ENCODE measurements around the gene SLAIN1. TPM values are rescaled to one million over a fixed set of nuclear protein-coding genes. Genes with fewer than 3 reads are reported as not detected.

The SLAIN1 gene
- total RNA-seq, 1 experiment from 2014 or later = 3.5 TPM

- Mint-ChIP-seq H3K4me1 (ENCODE audit: low read depth, unreplicated experiment) (no peaks in the 10 kb centered on the region), H3K27ac (ENCODE audit: unreplicated experiment) (no peak overlapping the region), H3K4me3 (ENCODE audit: unreplicated experiment) (no peak overlapping the region), H3K9me3 (ENCODE audit: unreplicated experiment) (no peaks in the 10 kb centered on the region), H3K27me3 (ENCODE audit: insufficient read depth, unreplicated experiment) (peaks cover 15% of the 10 kb centered on the region), H3K36me3 (ENCODE audit: insufficient read depth, unreplicated experiment) (no peaks in the 10 kb centered on the region)
- no peak overlapping the region for H3K4me3 ChIP-seq (ENCODE audit: low read depth, low read length)
- H3K27me3 ChIP-seq (replicated peaks; ENCODE audit: control insufficient read depth, insufficient read depth, low read length) = no peaks in the 10 kb centered on the region
- no peaks in the 10 kb centered on the region for H3K36me3 ChIP-seq (ENCODE audit: control insufficient read depth, insufficient read depth, low read length)
- H3K9me3 ChIP-seq = no peaks in the 10 kb centered on the region
- TF ChIP-seq, protein P1, sequence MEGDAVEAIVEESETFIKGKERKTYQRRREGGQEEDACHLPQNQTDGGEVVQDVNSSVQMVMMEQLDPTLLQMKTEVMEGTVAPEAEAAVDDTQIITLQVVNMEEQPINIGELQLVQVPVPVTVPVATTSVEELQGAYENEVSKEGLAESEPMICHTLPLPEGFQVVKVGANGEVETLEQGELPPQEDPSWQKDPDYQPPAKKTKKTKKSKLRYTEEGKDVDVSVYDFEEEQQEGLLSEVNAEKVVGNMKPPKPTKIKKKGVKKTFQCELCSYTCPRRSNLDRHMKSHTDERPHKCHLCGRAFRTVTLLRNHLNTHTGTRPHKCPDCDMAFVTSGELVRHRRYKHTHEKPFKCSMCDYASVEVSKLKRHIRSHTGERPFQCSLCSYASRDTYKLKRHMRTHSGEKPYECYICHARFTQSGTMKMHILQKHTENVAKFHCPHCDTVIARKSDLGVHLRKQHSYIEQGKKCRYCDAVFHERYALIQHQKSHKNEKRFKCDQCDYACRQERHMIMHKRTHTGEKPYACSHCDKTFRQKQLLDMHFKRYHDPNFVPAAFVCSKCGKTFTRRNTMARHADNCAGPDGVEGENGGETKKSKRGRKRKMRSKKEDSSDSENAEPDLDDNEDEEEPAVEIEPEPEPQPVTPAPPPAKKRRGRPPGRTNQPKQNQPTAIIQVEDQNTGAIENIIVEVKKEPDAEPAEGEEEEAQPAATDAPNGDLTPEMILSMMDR (IDR thresholded peaks at IDR 0.05; ENCODE audit: insufficient read depth in 1 of 2, low read depth in 1 of 2, low read length in 1 of 2, severe bottlenecking in 1 of 2, unreplicated experiment in 1 of 2) = no peak
- BruUV-seq (replicated peaks) = no TSS peak
- H3K4me1 ChIP-seq = no peaks in the 10 kb centered on the region; the same call in 1 of the 2 replicates
- ChIA-PET CTCF (no interaction called here), POLR2A (no interaction called here)
- intact Hi-C loops (cut with micrococcal nuclease; ENCODE audit: unreplicated experiment) = no loop called here
- no peak for DNase-seq
These were observed 4.6 kb upstream of the SLAIN1 start for GRCh38 chr13:77692746-77693448.

GRCh38 chr13:77693449-77693940 is 4.0 kb upstream of the SLAIN1 start:
- Mint-ChIP-seq H3K36me3 (ENCODE audit: insufficient read depth, unreplicated experiment) (peaks cover under 1% of the 10 kb centered on the region), H3K27me3 (ENCODE audit: insufficient read depth, unreplicated experiment) (peaks cover 15% of the 10 kb centered on the region), H3K9me3 (ENCODE audit: unreplicated experiment) (no peaks in the 10 kb centered on the region), H3K4me3 (ENCODE audit: unreplicated experiment) (no peak overlapping the region), H3K4me1 (ENCODE audit: low read depth, unreplicated experiment) (peaks cover under 1% of the 10 kb centered on the region), H3K27ac (ENCODE audit: unreplicated experiment) (no peak overlapping the region)
- CTCF ChIA-PET = no interaction called here
- no TSS peak for BruUV-seq (replicated peaks)
- POLR2A ChIA-PET = no interaction called here
- TF ChIP-seq, protein P1 (IDR thresholded peaks at IDR 0.05; ENCODE audit: insufficient read depth in 1 of 2, low read depth in 1 of 2, low read length in 1 of 2, severe bottlenecking in 1 of 2, unreplicated experiment in 1 of 2) = no peak
- DNase-seq = no peak
- H3K4me1 ChIP-seq = no peaks in the 10 kb centered on the region; the same call in 1 of the 2 replicates
- no peaks in the 10 kb centered on the region for H3K36me3 ChIP-seq (ENCODE audit: control insufficient read depth, insufficient read depth, low read length)
- intact Hi-C loops (cut with micrococcal nuclease; ENCODE audit: unreplicated experiment) = no loop called here
- H3K9me3 ChIP-seq = no peaks in the 10 kb centered on the region
- no peak overlapping the region for H3K4me3 ChIP-seq (ENCODE audit: low read depth, low read length)
- H3K27me3 ChIP-seq (replicated peaks; ENCODE audit: control insufficient read depth, insufficient read depth, low read length) = no peaks in the 10 kb centered on the region

DNA sequence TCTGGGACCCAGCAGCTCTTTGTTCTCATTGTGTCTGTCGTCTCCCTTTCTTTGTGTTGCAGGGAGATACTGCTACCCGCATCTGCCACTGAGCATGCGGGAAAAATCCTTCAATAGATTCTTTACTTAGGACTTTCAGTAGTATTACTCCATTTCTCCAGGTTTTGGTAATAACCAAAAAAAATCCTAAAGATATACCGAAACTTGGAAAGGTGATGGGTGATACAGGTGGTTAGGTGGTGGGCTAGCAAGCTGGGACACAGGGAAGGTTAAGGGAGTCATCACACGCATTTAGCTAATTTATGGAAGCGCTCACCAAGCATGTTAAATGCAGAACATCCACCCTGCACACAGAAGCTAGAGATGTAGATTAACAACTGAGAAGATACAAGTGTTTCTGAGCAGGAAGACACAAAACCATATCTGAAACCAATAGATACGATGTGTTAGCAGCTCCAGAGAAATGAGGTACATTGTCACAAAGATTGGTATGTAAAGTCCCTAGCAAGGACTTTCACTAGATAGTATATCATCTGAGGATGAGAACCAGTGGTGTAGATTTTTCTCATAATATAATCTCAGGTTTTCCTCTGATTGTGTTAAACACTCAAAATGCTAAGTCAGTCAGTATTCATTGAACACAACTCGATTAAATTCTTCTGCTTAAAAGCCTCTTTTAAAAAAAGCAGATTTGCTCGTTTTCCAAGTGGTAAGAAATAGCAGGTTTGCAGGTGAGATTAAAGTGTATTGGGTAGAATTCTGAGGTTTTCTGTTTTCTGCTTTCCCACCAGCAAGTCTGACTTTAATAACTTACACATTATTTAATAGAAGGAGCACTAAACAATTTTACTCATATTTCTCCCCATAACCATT is 1.2 kb upstream of the SLAIN1 start:
- Histone ChIP-seq H3K9me3 (peaks cover 4% of the 10 kb centered on the region; the same call in 1 of the 2 replicates), H3K4me1 (peaks cover 1% of the 10 kb centered on the region; the same call in 1 of the 2 replicates), H3K27me3 (replicated peaks; ENCODE audit: control insufficient read depth, insufficient read depth, low read length) (no peaks in the 10 kb centered on the region), H3K4me3 (ENCODE audit: low read depth, low read length) (no peak overlapping the region), H3K36me3 (ENCODE audit: control insufficient read depth, insufficient read depth, low read length) (no peaks in the 10 kb centered on the region)
- ChIA-PET CTCF (no interaction called here), POLR2A (no interaction called here)
- TF ChIP-seq, protein P1 (IDR thresholded peaks at IDR 0.05; ENCODE audit: insufficient read depth in 1 of 2, low read depth in 1 of 2, low read length in 1 of 2, severe bottlenecking in 1 of 2, unreplicated experiment in 1 of 2) = no peak
- H3K4me3 Mint-ChIP-seq (ENCODE audit: unreplicated experiment) = no peak overlapping the region
- H3K27me3 Mint-ChIP-seq (ENCODE audit: insufficient read depth, unreplicated experiment) = peaks cover 19% of the 10 kb centered on the region
- DNase-seq = no peak
- BruUV-seq (replicated peaks) = no TSS peak
- H3K9me3 Mint-ChIP-seq (ENCODE audit: unreplicated experiment) = no peaks in the 10 kb centered on the region
- H3K27ac Mint-ChIP-seq (ENCODE audit: unreplicated experiment) = no peak overlapping the region
- peaks cover 8% of the 10 kb centered on the region for H3K4me1 Mint-ChIP-seq (ENCODE audit: low read depth, unreplicated experiment)
- intact Hi-C loops (cut with micrococcal nuclease; ENCODE audit: unreplicated experiment) = no loop called here
- peaks cover 4% of the 10 kb centered on the region for H3K36me3 Mint-ChIP-seq (ENCODE audit: insufficient read depth, unreplicated experiment)

All from Caco-2 (cell line).